Measurements from ENCODE around the gene PACSIN2.

- TF ChIP-seq CTCF (IDR thresholded peaks at IDR 0.05) = no peak
- no peak for TF ChIP-seq POLR2A (IDR thresholded peaks at IDR 0.05)
- TF ChIP-seq EP300 (IDR thresholded peaks at IDR 0.05) = no peak
- TF ChIP-seq POLR2AphosphoS5 (IDR thresholded peaks at IDR 0.05) = no peak
These were observed 123.9 kb downstream of the PACSIN2 start for GRCh38 chr22:42891008-42891407.

Measured in sigmoid colon (tissue), 4 donors.